Measurements from ENCODE around the gene PIGQ.

The PIGQ gene

GRCh38 chr16:539901-540530 is 29.8 kb upstream of the PIGQ start:
- no peak for DNase-seq (ENCODE audit: extremely low spot score)
- POLR2A ChIA-PET: interaction anchor here (0.6 kb wide), 1 partner anchor 153 kb away, joined by 6 read pairs; no protein-coding TSS in a partner anchor

GRCh38 chr16:540645-541340 is 29.0 kb upstream of the PIGQ start:
- POLR2A ChIA-PET: interaction anchor here (0.6 kb wide), 2 partner anchors 63 to 154 kb away, joined by 3 to 6 read pairs; no protein-coding TSS in a partner anchor
- TF ChIP-seq CTCF (IDR thresholded peaks at IDR 0.05; ENCODE audit: control extremely low read depth, extremely low read depth, low read depth, missing control alignments): no peak
- CTCF ChIA-PET: no interaction called here
- no peak for DNase-seq (ENCODE audit: extremely low spot score)

More at GRCh38 chr16:539901-540530, 29.8 kb upstream of the PIGQ start:
- no peak for TF ChIP-seq CTCF (IDR thresholded peaks at IDR 0.05; ENCODE audit: control extremely low read depth, extremely low read depth, low read depth, missing control alignments)
- CTCF ChIA-PET: no interaction called here

GRCh38 chr16:543301-544164 is 26.2 kb upstream of the PIGQ start:
- ChIA-PET CTCF (interaction anchor here (1.1 kb wide), 1 partner anchor 11 kb away, joined by 3 read pairs; no protein-coding TSS in a partner anchor), POLR2A (interaction anchor here (0.7 kb wide), 1 partner anchor 10 kb away, joined by 3 read pairs; no protein-coding TSS in a partner anchor)
- no peak for TF ChIP-seq CTCF (IDR thresholded peaks at IDR 0.05; ENCODE audit: control extremely low read depth, extremely low read depth, low read depth, missing control alignments)
- no peak for DNase-seq (ENCODE audit: extremely low spot score)

- CTCF ChIA-PET: no interaction called here
- no peak for DNase-seq (ENCODE audit: extremely low spot score)
- POLR2A ChIA-PET: no interaction called here
- TF ChIP-seq CTCF (IDR thresholded peaks at IDR 0.05; ENCODE audit: control extremely low read depth, extremely low read depth, low read depth, missing control alignments): no peak
Measured at GRCh38 chr16:544517-544916, 25.3 kb upstream of the PIGQ start.

- TF ChIP-seq CTCF (IDR thresholded peaks at IDR 0.05; ENCODE audit: control extremely low read depth, extremely low read depth, low read depth, missing control alignments): no peak
- ChIA-PET CTCF (interaction anchor here (1.1 kb wide), 1 partner anchor 103 kb away, joined by 3 read pairs; no protein-coding TSS in a partner anchor), POLR2A (no interaction called here)
- DNase-seq (ENCODE audit: extremely low spot score): no peak
Measured at GRCh38 chr16:546909-547770, 22.6 kb upstream of the PIGQ start.

Measured in GM10248 (cell line).